Measurements from ENCODE around the gene PDE1C.

Gene PDE1C

GRCh38 chr7:31970501-31970900, 99.7 kb downstream of the PDE1C start:
- no peak for DNase-seq (ENCODE audit: low read depth)
- TF ChIP-seq CTCF (IDR thresholded peaks at IDR 0.05; ENCODE audit: control insufficient read depth, extremely low read depth, insufficient read depth): no peak
- no peak overlapping the region for H3K4me3 ChIP-seq (ENCODE audit: low read depth, low read length)

GRCh38 chr7:31963569-31964175, 106.5 kb downstream of the PDE1C start:
- no peak for TF ChIP-seq CTCF (IDR thresholded peaks at IDR 0.05; ENCODE audit: control insufficient read depth, extremely low read depth, insufficient read depth)
- no peak overlapping the region for H3K4me3 ChIP-seq (ENCODE audit: low read depth, low read length)
- no peak for DNase-seq (ENCODE audit: low read depth)

- no peak overlapping the region for H3K4me3 ChIP-seq (ENCODE audit: low read depth, low read length)
- no peak for DNase-seq (ENCODE audit: low read depth)
- no peak for TF ChIP-seq CTCF (IDR thresholded peaks at IDR 0.05; ENCODE audit: control insufficient read depth, extremely low read depth, insufficient read depth)
These were observed 108.0 kb downstream of the PDE1C start for GRCh38 chr7:31962246-31962645.

- no peak overlapping the region for H3K4me3 ChIP-seq (ENCODE audit: low read depth, low read length)
- DNase-seq (ENCODE audit: low read depth): no peak
- TF ChIP-seq CTCF (IDR thresholded peaks at IDR 0.05; ENCODE audit: control insufficient read depth, extremely low read depth, insufficient read depth): no peak
These were observed 112.0 kb downstream of the PDE1C start for GRCh38 chr7:31958226-31958625.

- DNase-seq (ENCODE audit: low read depth): no peak
- no peak for TF ChIP-seq CTCF (IDR thresholded peaks at IDR 0.05; ENCODE audit: control insufficient read depth, extremely low read depth, insufficient read depth)
- H3K4me3 ChIP-seq (ENCODE audit: low read depth, low read length): no peak overlapping the region
These were observed 112.5 kb downstream of the PDE1C start for GRCh38 chr7:31957756-31958155.

GRCh38 chr7:31957090-31957720, 113.0 kb downstream of the PDE1C start:
- no peak overlapping the region for H3K4me3 ChIP-seq (ENCODE audit: low read depth, low read length)
- TF ChIP-seq CTCF (IDR thresholded peaks at IDR 0.05; ENCODE audit: control insufficient read depth, extremely low read depth, insufficient read depth): no peak
- DNase-seq (ENCODE audit: low read depth): no peak

- H3K4me3 ChIP-seq (ENCODE audit: low read depth, low read length): no peak overlapping the region
- no peak for DNase-seq (ENCODE audit: low read depth)
- no peak for TF ChIP-seq CTCF (IDR thresholded peaks at IDR 0.05; ENCODE audit: control insufficient read depth, extremely low read depth, insufficient read depth)
These were observed 114.6 kb downstream of the PDE1C start for GRCh38 chr7:31955641-31956040.
